ENCODE data around the gene TNFRSF8. TPM values are rescaled to one million over a fixed set of nuclear protein-coding genes. Genes with fewer than 3 reads are reported as not detected.

Gene TNFRSF8
- total RNA-seq, 4 donors from 2014 or later = not detected

DNA sequence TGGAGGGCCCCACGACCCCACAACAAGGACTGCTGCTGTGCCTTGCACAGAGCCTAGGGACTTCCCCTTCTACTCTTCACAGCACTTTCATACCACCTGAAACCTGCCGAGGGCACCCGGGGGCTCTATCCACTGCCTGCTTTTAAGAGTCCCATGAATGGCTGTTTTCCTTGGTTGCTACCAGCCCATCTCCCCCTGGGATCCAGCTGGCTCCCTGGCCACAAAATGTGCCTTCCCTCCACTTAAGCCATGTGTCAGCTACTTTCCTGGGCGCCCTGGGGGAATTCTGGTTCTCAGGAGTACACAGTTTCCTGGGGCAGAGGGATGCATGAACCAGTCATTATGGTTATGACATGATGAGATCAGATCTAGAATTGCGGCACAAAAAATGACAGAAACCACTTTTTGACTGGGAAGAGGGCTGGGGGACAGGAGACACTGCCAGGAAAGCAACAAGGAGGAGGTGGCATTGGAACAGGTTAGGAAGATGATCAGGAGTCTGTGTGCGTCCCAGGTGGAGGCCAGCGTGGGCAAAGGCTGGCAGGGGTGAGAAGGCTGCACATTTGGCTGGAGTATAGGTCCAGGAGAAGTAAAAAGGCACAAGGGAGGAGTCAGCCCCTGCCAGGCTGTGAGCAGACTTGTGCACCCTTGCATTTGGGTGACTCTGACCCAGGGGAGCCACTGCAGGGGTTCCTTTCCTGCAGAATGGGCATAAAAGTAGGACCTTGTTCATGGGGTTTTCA is 3.2 kb upstream of the TNFRSF8 start:
- peaks cover 6 to 10% of the 10 kb centered on the region in 2 donors for H3K4me1 ChIP-seq
- H3K27ac ChIP-seq = no peak overlapping the region
- intact Hi-C loops (cut with DNase I) = no loop called here
- H3K27me3 ChIP-seq = peaks cover 17% of the 10 kb centered on the region
- TF ChIP-seq POLR2A (IDR thresholded peaks at IDR 0.05) = no peak
- TF ChIP-seq, protein P1, sequence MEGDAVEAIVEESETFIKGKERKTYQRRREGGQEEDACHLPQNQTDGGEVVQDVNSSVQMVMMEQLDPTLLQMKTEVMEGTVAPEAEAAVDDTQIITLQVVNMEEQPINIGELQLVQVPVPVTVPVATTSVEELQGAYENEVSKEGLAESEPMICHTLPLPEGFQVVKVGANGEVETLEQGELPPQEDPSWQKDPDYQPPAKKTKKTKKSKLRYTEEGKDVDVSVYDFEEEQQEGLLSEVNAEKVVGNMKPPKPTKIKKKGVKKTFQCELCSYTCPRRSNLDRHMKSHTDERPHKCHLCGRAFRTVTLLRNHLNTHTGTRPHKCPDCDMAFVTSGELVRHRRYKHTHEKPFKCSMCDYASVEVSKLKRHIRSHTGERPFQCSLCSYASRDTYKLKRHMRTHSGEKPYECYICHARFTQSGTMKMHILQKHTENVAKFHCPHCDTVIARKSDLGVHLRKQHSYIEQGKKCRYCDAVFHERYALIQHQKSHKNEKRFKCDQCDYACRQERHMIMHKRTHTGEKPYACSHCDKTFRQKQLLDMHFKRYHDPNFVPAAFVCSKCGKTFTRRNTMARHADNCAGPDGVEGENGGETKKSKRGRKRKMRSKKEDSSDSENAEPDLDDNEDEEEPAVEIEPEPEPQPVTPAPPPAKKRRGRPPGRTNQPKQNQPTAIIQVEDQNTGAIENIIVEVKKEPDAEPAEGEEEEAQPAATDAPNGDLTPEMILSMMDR (IDR thresholded peaks at IDR 0.05) = no peak
- no peaks in the 10 kb centered on the region for H3K9me3 ChIP-seq
- H3K4me3 ChIP-seq (replicated peaks in 1 of 3) = no peak overlapping the region
- WGBS, 2 donors = 56 to 80% methylated on average over 7 of the region's 7 CpGs
- DNase-seq = no peak
- H3K36me3 ChIP-seq = no peaks in the 10 kb centered on the region

DNA sequence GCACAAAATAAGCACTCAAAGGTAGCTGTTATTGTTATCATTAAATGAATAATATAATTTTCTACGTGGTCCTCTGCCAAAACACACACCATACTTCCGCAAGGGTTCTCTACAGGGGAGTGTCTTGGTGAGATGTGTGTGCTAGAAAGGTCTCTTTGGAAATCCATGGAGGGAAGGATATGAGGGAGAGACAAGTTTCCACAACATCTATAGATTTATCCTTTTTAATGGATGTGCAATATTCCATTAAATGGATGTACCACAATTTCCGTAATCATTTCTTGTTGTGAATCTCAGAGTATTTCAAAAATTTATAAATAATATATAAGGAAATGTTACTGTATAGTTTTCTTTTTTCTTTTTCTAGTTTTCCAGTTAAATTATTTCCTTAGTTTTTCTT is 2.6 kb upstream of the TNFRSF8 start:
- H3K9me3 ChIP-seq = no peaks in the 10 kb centered on the region
- no peak for DNase-seq
- peaks cover 6 to 10% of the 10 kb centered on the region in 2 donors for H3K4me1 ChIP-seq
- intact Hi-C loops (cut with DNase I) = no loop called here
- TF ChIP-seq POLR2A (IDR thresholded peaks at IDR 0.05) = no peak
- TF ChIP-seq, protein P1 (IDR thresholded peaks at IDR 0.05) = no peak
- H3K27me3 ChIP-seq = peaks cover 17% of the 10 kb centered on the region
- no peaks in the 10 kb centered on the region for H3K36me3 ChIP-seq
- WGBS, 2 donors = 95 to 96% methylated on average over 3 of the region's 3 CpGs
- H3K4me3 ChIP-seq (replicated peaks in 1 of 3) = no peak overlapping the region
- H3K27ac ChIP-seq = no peak overlapping the region

DNA sequence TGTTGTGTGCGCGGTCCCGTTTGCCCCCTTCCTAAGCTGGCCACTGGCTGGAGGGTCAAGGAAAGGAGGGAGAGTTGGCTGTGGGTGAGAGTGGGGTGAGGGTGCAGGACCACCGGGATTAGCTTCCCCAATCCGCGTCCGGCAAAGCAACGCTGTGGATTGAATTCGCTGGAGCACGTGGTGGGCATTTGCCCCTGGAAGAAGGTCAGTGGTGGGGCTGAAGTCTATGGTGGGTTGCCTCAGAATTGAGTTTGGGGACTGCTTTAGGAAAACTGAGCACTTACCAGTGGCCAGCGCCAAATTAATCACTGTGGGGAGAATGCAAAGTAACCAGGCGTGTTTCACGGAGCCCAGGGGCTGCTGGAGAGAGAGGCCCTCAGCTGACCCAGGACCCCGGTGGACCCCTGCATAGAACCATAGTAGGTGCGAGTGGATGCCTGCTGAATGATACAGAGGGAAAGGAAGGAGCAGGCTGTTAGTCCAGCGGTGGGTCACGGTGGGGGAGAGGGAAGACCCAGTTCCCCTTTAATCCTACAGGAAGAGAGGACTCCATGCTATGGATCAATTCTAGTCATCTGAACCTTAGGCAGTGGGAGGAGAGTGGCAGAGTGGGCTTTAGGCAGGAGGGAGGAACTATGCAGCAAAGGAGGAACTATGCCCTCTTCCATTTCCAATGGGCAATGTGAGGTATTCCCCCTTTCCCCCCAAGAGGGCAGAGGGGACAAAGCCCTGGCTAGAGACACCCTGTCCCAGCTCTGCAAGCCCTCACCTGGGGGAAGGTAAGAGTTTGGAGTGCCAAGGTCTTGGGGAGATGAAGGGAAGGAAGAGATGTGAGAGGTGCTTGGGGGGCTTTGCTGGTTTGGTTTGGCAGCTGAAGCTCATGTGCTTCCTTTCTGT is 1.2 kb downstream of the TNFRSF8 start:
- intact Hi-C loops (cut with DNase I) = no loop called here
- H3K27me3 ChIP-seq = peaks cover 17% of the 10 kb centered on the region

DNA sequence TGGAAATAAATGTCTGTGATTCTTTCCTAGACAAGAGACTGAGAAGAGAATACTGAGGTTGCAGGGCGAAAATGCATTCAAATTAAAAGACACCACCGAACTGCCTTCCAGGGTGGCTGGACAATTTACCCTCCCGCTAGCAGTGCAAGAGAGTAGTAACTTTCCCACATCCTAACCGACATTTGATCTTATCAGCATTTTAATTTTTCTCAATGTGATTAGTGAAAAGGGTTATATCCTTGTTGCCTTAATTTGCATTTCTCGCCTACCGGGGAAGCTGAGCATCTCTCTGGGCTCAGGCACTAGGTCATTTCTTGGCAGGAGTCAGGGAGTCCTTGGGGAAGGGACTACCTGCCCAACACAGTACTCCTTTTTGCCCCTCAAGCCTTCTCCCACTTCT is 2.8 kb downstream of the TNFRSF8 start:
- peaks cover 6 to 10% of the 10 kb centered on the region in 2 donors for H3K4me1 ChIP-seq

More for the DNA sequence above, 1.2 kb downstream of the TNFRSF8 start:
- DNase-seq = no peak
- WGBS, 2 donors = 26 to 46% methylated on average over 17 of the region's 17 CpGs
- TF ChIP-seq, protein P1 (IDR thresholded peaks at IDR 0.05) = no peak
- TF ChIP-seq POLR2A (IDR thresholded peaks at IDR 0.05) = no peak
- Histone ChIP-seq H3K27ac (no peak overlapping the region), H3K4me3 (replicated peaks in 1 of 3) (no peak overlapping the region), H3K4me1 (peaks cover 6 to 10% of the 10 kb centered on the region in 2 donors), H3K36me3 (no peaks in the 10 kb centered on the region), H3K9me3 (no peaks in the 10 kb centered on the region)

More for the DNA sequence above, 2.8 kb downstream of the TNFRSF8 start:
- intact Hi-C loops (cut with DNase I) = no loop called here
- no peaks in the 10 kb centered on the region for H3K9me3 ChIP-seq
- no peaks in the 10 kb centered on the region for H3K36me3 ChIP-seq
- peaks cover 17% of the 10 kb centered on the region for H3K27me3 ChIP-seq
- no peak overlapping the region for H3K4me3 ChIP-seq (replicated peaks in 1 of 3)
- TF ChIP-seq, protein P1 (IDR thresholded peaks at IDR 0.05) = no peak
- no peak for TF ChIP-seq POLR2A (IDR thresholded peaks at IDR 0.05)
- H3K27ac ChIP-seq = no peak overlapping the region
- DNase-seq = no peak
- WGBS, 2 donors = 76 to 79% methylated on average over 6 of the region's 6 CpGs

All from thyroid gland (tissue), 4 donors.